Activated T-helper 2 cell treated with anti-CD3 and anti-CD28 coated beads, Interferon-gamma antibody, Interleukin-2, Interleukin-4, amounts not matched to agents 10 μg/mL and 5 μg/mL and 100 μg/mL, durations not matched to agents 14 hours and 24 hours and 36 hours (primary cell): ENCODE results near the gene ADCY7. TPM values are rescaled to one million over a fixed set of nuclear protein-coding genes. Genes with fewer than 3 reads are reported as not detected.
A peak's percentile ranks its signal among the peaks of the same experiment; 100 is the strongest.

Source experiments
- DNase-seq: peaks from one replicate; pipeline ENCODE4 v3.0.0; 2021; ENCODE audit warnings: low spot score
- H3K27ac Mint-ChIP-seq: one replicate; pipeline ENCODE4 v1.8.0; 2021; ENCODE audit warnings: mixed read lengths
- H3K27me3 Mint-ChIP-seq: one replicate; pipeline ENCODE4 v1.8.0; 2021; ENCODE audit warnings: low read depth, mixed read lengths
- H3K36me3 Mint-ChIP-seq: one replicate; pipeline ENCODE4 v1.8.0; 2021; ENCODE audit warnings: low read depth, mixed read lengths
- H3K4me1 Mint-ChIP-seq: one replicate; pipeline ENCODE4 v1.8.0; 2021; ENCODE audit warnings: low read depth, mixed read lengths
- H3K4me3 Mint-ChIP-seq: one replicate; pipeline ENCODE4 v1.8.0; 2021; ENCODE audit warnings: low read depth, mild to moderate bottlenecking, moderate library complexity, mixed read lengths
- H3K9me3 Mint-ChIP-seq: one replicate; pipeline ENCODE4 v1.8.0; 2021; ENCODE audit warnings: mixed read lengths
- intact Hi-C: fragments of 100-400 bp; cut with micrococcal nuclease; formaldehyde crosslinking; loops from one replicate; pipeline ENCODE4 v1.15.1; 2023
- total RNA-seq: library from RNA; stranded (reverse); gene quantifications from 2 replicates; pipeline ENCODE4 v1.2.3, GENCODE V29; 2022

ADCY7 gene
- total RNA-seq, 1 donor from 2014 or later, result 89.5 TPM

DNA sequence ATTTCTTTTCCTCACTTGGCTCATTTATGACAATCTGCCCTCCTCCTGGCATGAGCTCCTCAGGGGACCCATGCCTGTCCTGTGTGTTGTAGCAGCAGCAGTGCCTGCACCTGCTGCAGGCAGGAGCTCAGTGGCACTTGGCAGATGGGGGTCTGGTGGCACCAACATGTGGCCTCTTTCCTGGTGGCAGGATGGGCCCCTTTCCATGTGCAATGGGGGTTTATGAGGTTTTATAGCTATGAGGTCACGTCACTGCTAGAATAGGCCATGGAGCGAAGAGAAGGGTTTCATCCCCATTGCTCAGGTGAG is 7.0 kb downstream of the ADCY7 start:
- intact Hi-C loops, result no loop called here
- Mint-ChIP-seq H3K27ac (peak overlapping the region; percentile 98), H3K4me3 (peak overlapping the region; percentile 92), H3K4me1 (peaks cover 60% of the 10 kb centered on the region), H3K27me3 (no peaks in the 10 kb centered on the region), H3K9me3 (no peaks in the 10 kb centered on the region), H3K36me3 (peaks cover 38% of the 10 kb centered on the region)
- no peak for DNase-seq

DNA sequence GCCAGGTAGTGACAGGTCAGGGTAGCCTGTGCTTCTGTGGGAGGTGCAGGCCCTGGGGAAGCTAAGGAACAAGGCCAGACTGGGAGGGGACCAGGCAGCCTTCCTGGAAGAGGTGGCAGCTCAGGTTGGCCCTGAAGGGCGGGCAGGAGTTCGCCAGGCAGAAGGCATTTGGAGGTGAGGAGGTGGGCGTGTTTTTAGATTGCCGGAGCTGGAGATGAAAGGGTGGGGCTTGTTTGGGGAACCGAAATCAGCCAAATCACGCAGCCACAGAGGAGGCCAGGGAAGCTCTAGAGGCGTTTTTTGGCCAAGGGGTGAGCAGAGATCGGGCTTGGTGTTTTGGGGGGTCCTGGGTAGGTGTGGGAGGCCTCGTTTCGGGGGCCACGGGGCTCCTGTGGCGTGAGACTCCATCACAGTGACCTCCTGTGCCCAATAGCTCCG is 7.6 kb downstream of the ADCY7 start:
- intact Hi-C loops, result no loop called here
- Mint-ChIP-seq H3K9me3 (no peaks in the 10 kb centered on the region), H3K27me3 (no peaks in the 10 kb centered on the region), H3K36me3 (peaks cover 40% of the 10 kb centered on the region), H3K27ac (peak overlapping the region; percentile 98), H3K4me3 (peak overlapping the region; percentile 92), H3K4me1 (peaks cover 63% of the 10 kb centered on the region)
- DNase-seq, result peak; percentile 39

DNA sequence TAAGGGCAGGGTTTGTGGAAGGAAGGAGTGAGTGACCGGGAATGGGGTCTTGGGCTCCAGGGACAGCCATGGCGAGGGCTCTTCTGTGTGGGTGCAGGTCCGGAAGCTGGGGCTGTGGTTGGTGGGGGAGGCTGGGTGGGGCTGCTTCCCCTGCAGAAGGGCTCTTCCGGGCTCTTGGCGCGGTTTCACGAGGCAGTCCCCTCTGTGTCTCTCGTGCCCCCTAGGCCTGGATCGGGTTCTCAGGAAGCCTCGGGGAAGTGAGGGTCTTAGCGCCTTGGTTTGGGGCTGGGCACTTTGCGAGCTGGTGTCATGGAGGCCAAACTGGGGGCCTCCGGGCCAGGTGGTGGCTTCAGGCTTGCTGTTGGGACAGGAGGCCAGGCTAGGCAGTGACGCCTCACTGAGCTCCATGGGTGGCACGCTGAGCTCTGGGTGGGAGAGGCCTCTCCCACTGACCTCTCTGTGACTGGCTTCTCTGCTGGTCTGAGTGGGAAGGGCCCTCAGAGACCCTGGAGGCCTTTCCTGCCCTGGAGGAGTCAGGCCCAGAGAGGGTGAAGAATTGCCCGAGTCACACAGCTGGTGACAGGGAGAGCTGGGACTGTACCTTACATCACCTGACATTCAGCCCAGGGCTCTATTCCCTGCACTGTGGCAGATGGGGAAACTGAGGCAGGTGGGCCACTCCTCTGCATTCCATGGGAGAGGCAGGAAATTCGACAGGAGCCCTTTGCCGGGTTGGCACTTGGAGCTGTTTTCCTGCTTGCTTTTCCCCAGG is 8.2 kb downstream of the ADCY7 start:
- Mint-ChIP-seq H3K4me1 (peaks cover 63% of the 10 kb centered on the region), H3K36me3 (peaks cover 45% of the 10 kb centered on the region), H3K4me3 (peak overlapping the region; percentile 92), H3K27me3 (no peaks in the 10 kb centered on the region), H3K27ac (peak overlapping the region; percentile 98), H3K9me3 (no peaks in the 10 kb centered on the region)
- intact Hi-C loops, result loop anchor here (5.0 kb wide), 1 partner anchor 122 kb away; the partner anchor contains the start of gene TENT4B
- peak; percentile 43 for DNase-seq

DNA sequence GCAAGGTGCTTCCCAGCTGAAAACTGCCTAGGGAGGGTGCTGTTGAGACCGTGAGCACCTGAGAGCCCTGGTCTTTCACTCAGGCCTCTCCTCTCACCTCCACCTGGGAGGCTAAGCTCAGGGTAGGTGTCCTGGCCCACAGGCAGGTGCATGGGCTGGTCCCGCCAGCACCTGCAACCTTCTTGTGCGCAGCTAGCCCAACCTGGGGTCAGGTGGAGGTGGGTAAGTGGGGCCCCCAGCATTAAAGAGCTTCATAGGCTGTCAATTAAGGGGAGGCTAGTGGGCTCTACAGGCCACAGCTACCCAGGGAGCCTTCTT is 8.7 kb downstream of the ADCY7 start:
- peaks cover 50% of the 10 kb centered on the region for H3K36me3 Mint-ChIP-seq
- H3K27ac Mint-ChIP-seq, result peak overlapping the region; percentile 98
- DNase-seq, result no peak
- H3K27me3 Mint-ChIP-seq, result no peaks in the 10 kb centered on the region
- intact Hi-C loops, result loop anchor here (5.0 kb wide), 1 partner anchor 123 kb away; the partner anchor contains the start of gene TENT4B
- peak overlapping the region; percentile 92 for H3K4me3 Mint-ChIP-seq
- peaks cover 65% of the 10 kb centered on the region for H3K4me1 Mint-ChIP-seq
- H3K9me3 Mint-ChIP-seq, result no peaks in the 10 kb centered on the region

DNA sequence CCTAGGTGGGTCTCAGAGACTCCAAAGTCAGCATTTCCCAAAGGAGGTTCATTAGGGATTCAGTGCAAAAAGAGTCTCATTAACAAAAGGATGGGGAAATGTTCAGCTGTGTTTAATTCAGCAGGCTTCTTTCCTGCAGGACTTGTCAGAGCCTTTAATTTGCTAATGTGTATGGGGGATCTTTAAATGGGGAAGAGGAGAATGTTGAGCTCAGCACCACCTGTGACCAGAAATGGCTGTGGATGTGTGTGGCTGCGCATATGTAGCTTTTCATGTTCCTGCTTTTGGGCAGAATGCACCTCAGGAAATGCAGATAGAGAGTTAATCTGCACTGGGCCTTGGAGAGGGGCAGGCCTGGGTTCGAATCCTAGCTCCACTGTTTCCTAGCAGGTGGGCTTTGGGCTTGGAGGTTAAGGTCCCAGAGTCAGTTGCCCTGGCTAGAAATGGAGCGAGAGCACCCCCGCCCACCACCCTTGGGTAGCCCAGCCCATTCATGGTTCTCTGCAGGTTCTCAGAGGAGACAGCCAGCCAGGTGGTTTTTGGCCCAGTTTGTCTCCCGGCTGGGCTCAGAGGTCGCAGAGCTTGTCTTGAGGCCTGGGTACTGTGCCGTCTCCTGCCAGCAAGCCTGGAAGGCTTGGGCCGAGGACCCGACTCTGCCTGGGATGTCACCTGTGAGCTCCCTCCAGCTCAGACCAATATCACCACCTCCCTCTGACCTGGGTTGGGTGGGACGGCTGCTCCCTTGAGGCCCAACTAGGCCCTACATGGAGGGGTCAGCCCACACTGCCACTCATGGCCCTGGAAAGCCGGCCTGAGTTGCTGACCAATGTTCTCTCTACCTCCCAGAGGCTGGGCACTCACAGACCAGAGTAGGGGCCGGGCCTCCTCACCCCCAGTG is 9.3 kb downstream of the ADCY7 start:
- peaks cover 56% of the 10 kb centered on the region for H3K36me3 Mint-ChIP-seq
- H3K9me3 Mint-ChIP-seq, result no peaks in the 10 kb centered on the region
- H3K4me1 Mint-ChIP-seq, result peaks cover 71% of the 10 kb centered on the region
- peak overlapping the region; percentile 98 for H3K27ac Mint-ChIP-seq
- DNase-seq, result no peak
- no peaks in the 10 kb centered on the region for H3K27me3 Mint-ChIP-seq
- H3K4me3 Mint-ChIP-seq, result peak overlapping the region; percentile 92
- intact Hi-C loops, result loop anchor here (5.0 kb wide), 1 partner anchor 123 kb away; the partner anchor contains the start of gene TENT4B

DNA sequence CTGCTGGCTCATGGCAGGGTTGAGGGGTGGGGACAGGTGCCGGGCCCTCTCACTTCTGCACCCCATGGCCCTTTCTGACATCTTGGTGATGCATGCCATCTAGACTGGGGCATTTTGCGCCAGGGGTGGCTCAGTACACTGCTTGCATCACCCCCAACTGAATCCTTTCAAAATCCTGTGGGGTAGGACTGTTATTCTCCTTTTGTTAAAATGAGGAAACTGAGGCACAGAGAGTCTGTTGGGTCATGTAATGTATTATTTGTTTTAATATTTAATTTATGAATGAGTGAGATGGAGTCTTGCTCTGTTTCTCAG is 9.9 kb downstream of the ADCY7 start:
- Mint-ChIP-seq H3K27me3 (no peaks in the 10 kb centered on the region), H3K9me3 (no peaks in the 10 kb centered on the region), H3K36me3 (peaks cover 54% of the 10 kb centered on the region), H3K4me3 (no peak overlapping the region), H3K4me1 (peaks cover 70% of the 10 kb centered on the region), H3K27ac (peak overlapping the region; percentile 81)
- intact Hi-C loops, result loop anchor here (5.0 kb wide), 1 partner anchor 124 kb away; the partner anchor contains the start of gene TENT4B
- DNase-seq, result no peak

DNA sequence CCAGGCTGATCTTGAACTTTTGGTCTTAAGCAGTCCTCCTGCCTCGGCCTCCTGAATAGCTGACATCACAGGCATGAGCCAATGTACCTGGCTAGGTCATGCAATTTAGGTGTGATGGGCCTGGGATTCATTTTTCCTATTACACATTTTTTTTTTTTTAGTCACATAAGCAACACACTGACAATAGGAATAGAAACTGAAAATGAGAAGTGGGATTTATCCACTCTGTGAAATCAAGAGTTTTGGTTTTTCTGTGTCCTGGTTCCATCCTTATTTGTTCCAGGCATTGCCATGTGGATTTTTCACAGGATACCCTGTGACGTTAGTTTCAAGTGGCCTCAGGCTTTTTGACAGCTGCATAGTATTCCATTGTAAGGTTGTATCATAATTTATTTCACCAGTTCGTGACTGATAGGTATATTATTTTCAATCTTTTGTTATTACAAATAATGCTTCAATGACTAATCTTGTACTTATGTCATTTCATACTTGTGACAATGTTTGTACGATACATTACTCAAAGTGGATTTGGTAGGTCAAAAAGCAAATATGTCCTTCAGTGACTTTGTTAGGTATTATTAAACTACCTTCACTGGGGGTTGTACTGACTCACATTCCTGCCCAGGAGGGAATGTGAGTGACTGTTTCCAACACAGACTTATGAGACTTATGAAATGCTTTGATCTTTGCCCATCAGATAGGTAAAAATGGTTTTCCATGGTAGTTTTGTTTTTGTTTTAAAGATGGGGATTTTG is 10.6 kb downstream of the ADCY7 start:
- Mint-ChIP-seq H3K4me1 (peaks cover 68% of the 10 kb centered on the region), H3K4me3 (peak overlapping the region; percentile 39), H3K27ac (peak overlapping the region; percentile 81), H3K27me3 (no peaks in the 10 kb centered on the region), H3K9me3 (no peaks in the 10 kb centered on the region), H3K36me3 (peaks cover 50% of the 10 kb centered on the region)
- intact Hi-C loops, result loop anchor here (1.0 to 5.0 kb wide), 2 partner anchors 10 to 125 kb away; partner anchors contain the start of gene TENT4B
- DNase-seq, result no peak

DNA sequence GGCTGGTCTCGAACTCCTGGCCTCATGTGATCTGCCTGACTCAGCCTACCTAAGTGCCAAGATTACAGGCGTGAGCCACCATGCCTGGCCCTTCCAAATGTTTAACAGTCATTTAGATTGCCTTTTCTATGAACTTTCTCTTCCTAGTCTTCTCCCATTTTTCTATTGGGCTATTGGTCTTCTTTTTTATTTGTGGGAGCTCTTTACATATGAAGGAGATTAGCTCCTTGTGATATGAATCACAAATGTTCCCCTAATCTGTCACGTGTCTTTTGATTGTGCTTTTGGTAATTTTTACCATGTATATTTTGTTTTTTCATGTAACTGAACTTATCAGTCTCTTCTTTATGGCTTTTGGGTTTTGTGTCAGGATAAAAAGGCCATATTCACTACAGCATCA is 11.9 kb downstream of the ADCY7 start:
- intact Hi-C loops, result loop anchor here (2.0 to 5.0 kb wide), 2 partner anchors 49 to 126 kb away; partner anchors contain the start of gene TENT4B
- H3K4me1 Mint-ChIP-seq, result peaks cover 70% of the 10 kb centered on the region
- peaks cover 49% of the 10 kb centered on the region for H3K36me3 Mint-ChIP-seq
- no peaks in the 10 kb centered on the region for H3K9me3 Mint-ChIP-seq
- peak overlapping the region; percentile 81 for H3K27ac Mint-ChIP-seq
- no peak for DNase-seq
- no peaks in the 10 kb centered on the region for H3K27me3 Mint-ChIP-seq
- H3K4me3 Mint-ChIP-seq, result peak overlapping the region; percentile 6

DNA sequence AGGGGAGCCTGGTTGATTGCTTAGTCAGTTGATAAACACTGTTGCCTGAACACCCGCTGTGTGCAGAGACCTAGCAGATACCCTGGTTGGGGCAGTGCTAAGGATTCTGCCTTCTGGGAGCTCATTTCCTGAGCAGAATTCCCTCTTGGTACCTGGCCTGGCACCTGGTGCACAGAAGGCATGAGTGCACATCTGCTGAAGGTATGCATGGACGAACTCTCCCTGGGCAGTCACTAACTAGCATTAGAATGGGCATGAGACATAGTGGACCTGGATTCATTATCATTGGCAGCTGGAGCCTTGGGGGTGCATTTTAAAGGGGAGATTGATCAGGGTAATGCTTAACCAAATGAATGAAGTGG is 13.1 kb downstream of the ADCY7 start:
- Mint-ChIP-seq H3K27me3 (no peaks in the 10 kb centered on the region), H3K27ac (no peak overlapping the region), H3K9me3 (no peaks in the 10 kb centered on the region), H3K36me3 (peaks cover 54% of the 10 kb centered on the region), H3K4me3 (no peak overlapping the region), H3K4me1 (peaks cover 69% of the 10 kb centered on the region)
- no peak for DNase-seq
- intact Hi-C loops, result loop anchor here (2.0 to 5.0 kb wide), 2 partner anchors 47 to 127 kb away; partner anchors contain the start of gene TENT4B

DNA sequence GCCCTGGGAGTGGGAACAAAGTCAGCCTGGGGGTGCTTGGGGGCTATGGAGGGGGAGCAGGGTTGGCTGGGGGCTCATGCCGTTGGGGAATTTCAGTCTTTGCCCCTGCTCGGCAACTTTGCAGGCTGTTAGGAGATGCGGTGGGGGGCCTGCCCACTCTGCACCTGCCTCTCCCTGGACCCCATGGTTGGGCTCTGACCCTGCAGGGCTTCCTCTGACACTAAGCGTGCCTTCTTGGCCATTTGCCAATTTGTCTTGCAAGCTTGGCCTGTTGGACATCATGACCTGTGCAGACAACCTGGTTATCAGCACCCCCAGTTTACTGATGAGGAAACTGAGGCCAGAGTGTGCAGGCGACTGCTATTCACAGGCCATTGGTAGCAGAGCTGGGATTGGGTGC is 14.6 kb downstream of the ADCY7 start:
- intact Hi-C loops, result no loop called here
- Mint-ChIP-seq H3K36me3 (peaks cover 59% of the 10 kb centered on the region), H3K4me3 (no peak overlapping the region), H3K27me3 (no peaks in the 10 kb centered on the region), H3K4me1 (peaks cover 63% of the 10 kb centered on the region), H3K27ac (no peak overlapping the region), H3K9me3 (no peaks in the 10 kb centered on the region)
- no peak for DNase-seq

DNA sequence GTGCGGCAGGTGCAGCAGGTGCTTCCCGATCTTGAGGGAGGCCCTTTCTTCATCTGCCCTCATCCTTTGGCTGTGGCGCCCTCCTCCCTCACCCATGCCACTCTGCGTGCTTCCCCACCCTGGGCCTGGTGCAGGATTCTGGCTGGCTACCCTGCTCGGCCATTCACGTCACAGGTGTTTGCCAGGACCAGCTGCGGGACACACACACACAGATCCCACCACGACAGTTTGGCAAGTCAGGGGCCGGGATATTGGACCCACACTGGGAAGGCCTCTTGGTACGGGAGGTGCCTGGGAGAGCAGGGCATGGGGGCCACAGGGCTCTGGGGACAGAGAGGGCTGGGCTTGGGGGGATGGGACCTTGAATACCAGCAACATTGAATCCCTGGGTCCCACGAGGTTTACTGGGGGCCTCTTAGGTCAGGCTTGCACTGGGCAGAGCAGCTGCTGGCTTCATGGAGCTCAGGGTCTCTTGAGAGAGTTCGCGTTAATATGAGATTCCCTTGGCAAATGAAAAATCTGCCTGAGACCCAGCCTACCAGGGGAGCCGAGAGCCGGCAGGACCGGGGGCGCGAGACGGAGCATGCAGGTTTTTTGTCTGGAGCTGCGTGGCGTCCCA is 15.1 kb downstream of the ADCY7 start:
- Mint-ChIP-seq H3K4me1 (peaks cover 63% of the 10 kb centered on the region), H3K9me3 (no peaks in the 10 kb centered on the region), H3K27ac (no peak overlapping the region), H3K36me3 (peaks cover 65% of the 10 kb centered on the region), H3K27me3 (no peaks in the 10 kb centered on the region), H3K4me3 (peak overlapping the region; percentile 24)
- intact Hi-C loops, result no loop called here
- no peak for DNase-seq

DNA sequence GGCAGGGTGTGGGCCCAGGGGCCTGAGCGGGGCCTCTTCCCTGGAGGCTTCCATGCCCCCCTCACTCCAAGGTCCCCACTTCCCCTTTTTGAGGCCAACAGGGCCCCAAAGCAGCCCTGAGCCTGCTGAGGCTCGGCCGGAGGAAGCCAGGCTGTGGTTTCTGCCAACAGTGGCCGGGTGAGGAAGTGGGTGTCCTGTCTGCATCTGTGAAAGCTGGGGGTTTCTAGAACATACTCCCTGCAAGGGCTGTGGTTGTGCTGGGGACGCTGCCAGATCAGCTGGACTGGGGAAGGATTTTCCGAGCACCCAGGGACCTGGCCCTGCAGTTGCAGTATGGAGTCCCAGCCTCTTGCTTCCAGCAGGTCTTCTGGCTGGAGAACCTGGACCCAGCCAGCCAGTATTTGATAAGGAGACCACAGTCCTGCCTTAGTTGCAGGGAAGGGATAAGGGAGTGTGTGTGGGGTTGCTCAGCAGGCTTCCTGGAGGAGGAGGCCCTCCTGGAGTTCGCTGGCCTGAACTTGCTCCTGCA is 15.7 kb downstream of the ADCY7 start:
- Mint-ChIP-seq H3K36me3 (peaks cover 65% of the 10 kb centered on the region), H3K4me3 (peak overlapping the region; percentile 57), H3K27me3 (no peaks in the 10 kb centered on the region), H3K4me1 (peaks cover 63% of the 10 kb centered on the region), H3K9me3 (no peaks in the 10 kb centered on the region), H3K27ac (peak overlapping the region; percentile 43)
- peak; percentile 44 for DNase-seq
- intact Hi-C loops, result no loop called here
